Peyer's patch (tissue), 4 donors: ENCODE measurements around the gene PTGFRN.
"Not testable (repeated sequence)": the region's sequence is repeated elsewhere in the genome, so short reads cannot be mapped to it uniquely, and the experiment has no call there.

Source experiments
- POLR2A ChIP-seq, 2 donors: fragments of 450-650 bp; IDR thresholded peaks; one replicate each; pipeline ENCODE4 v1.5.1; 2017; ENCODE audit warnings: antibody characterized with exemption in 2 of 2, mild to moderate bottlenecking in 2 of 2, moderate library complexity in 2 of 2
- TF ChIP-seq, protein P1 (sequence below), 6 experiments: fragments of 450-650 bp in 4 of 6; fragments of 200-600 bp in 2 of 6; sonication (generic) in 1 of 6; IDR thresholded peaks; one replicate each; pipeline ENCODE4 v1.5.1; 2017 to 2019; ENCODE audit warnings: antibody characterized with exemption in 6 of 6, mild to moderate bottlenecking in 3 of 6, moderate library complexity in 1 of 6

DNA sequence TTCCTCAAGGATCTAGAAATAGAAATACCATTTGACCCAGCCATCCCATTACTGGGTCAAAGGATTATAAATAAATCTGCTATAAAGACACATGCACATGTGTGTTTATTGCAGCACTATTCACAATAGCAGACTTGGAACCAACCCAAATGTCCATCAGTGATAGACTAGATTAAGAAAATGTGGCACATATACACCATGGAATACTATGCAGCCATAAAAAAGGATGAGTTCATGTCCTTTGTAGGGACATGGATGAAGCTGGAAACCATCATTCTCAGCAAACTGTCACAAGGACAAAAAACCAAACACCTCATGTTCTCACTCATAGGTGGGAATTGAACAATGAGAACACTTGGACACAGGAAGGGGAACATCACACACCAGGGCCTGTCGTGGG lies 70.6 kb downstream of the PTGFRN start:
- not testable (repeated sequence) for TF ChIP-seq POLR2A (IDR thresholded peaks at IDR 0.05)
- TF ChIP-seq, protein P1, sequence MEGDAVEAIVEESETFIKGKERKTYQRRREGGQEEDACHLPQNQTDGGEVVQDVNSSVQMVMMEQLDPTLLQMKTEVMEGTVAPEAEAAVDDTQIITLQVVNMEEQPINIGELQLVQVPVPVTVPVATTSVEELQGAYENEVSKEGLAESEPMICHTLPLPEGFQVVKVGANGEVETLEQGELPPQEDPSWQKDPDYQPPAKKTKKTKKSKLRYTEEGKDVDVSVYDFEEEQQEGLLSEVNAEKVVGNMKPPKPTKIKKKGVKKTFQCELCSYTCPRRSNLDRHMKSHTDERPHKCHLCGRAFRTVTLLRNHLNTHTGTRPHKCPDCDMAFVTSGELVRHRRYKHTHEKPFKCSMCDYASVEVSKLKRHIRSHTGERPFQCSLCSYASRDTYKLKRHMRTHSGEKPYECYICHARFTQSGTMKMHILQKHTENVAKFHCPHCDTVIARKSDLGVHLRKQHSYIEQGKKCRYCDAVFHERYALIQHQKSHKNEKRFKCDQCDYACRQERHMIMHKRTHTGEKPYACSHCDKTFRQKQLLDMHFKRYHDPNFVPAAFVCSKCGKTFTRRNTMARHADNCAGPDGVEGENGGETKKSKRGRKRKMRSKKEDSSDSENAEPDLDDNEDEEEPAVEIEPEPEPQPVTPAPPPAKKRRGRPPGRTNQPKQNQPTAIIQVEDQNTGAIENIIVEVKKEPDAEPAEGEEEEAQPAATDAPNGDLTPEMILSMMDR (IDR thresholded peaks at IDR 0.05) = not testable (repeated sequence)
